SK-N-MC (cell line): Measurements from ENCODE around the gene TRPV6.

Experiments
- EZH2 ChIP-seq: fragments of 200-600 bp; sonication (generic); IDR thresholded peaks from one replicate; pipeline ENCODE4 v1.6.1; 2017; ENCODE audit warnings: antibody characterized with exemption
- POLR2AphosphoS5 ChIP-seq: IDR thresholded peaks from 2 replicates; pipeline ENCODE4 v1.6.1; 2012; ENCODE audit warnings: mild to moderate bottlenecking, low read depth, low read length, borderline replicate concordance

DNA sequence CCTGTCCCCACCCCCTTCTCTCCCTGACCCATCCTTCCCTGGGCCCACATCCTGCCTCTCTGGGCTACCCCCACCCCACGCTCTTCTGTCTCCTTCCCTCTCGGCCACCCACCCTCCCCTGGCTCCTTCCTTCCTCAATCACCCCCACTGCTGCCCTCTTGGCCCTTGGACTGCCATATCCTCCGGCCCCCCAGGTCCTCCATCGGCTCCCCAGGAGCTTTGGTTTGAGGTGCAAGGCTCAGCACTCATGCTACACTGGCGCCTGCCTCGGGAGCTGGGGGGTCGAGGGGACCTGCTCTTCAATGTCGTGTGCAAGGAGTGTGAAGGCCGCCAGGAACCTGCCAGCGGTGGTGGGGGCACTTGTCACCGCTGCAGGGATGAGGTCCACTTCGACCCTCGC lies 19.8 kb downstream of the TRPV6 start:
- no peak for TF ChIP-seq POLR2AphosphoS5
- no peak for TF ChIP-seq EZH2
